HepG2 (cell line): ENCODE measurements around the gene SCAI. TPM values are rescaled to one million over a fixed set of nuclear protein-coding genes. Genes with fewer than 3 reads are reported as not detected.

ENCODE experiments used
- CENPT ChIP-seq: sonication (generic); formaldehyde crosslinking; IDR thresholded peaks from 2 replicates; pipeline ENCODE4 v1.8.0; 2022; ENCODE audit warnings: low read depth, mild to moderate bottlenecking, moderate library complexity, missing genetic modification reagents
- HMGA1 ChIP-seq: sonication (generic); formaldehyde crosslinking; conservative IDR thresholded peaks from 2 replicates; pipeline ENCODE4 v1.4.0; 2020; ENCODE audit warnings: missing genetic modification reagents
- ZEB1 ChIP-seq: IDR thresholded peaks from 2 replicates; pipeline ENCODE4 v1.6.1; 2012; ENCODE audit warnings: mild to moderate bottlenecking, low read depth, inconsistent platforms; ENCODE audit not compliant: insufficient replicate concordance
- ZMAT3 ChIP-seq: sonication (generic); formaldehyde crosslinking; conservative IDR thresholded peaks from 2 replicates; pipeline ENCODE4 v1.7.0; 2021; ENCODE audit warnings: missing genetic modification reagents
- ZNF549 ChIP-seq: sonication (generic); formaldehyde crosslinking; IDR thresholded peaks from 2 replicates; pipeline ENCODE4 v1.5.0; 2020; ENCODE audit warnings: missing genetic modification reagents
- ZNF709 ChIP-seq: sonication (generic); formaldehyde crosslinking; IDR thresholded peaks from 2 replicates; pipeline ENCODE4 v1.5.0; 2020; ENCODE audit warnings: mild to moderate bottlenecking, missing genetic modification reagents
- ZNF879 ChIP-seq: sonication (generic); formaldehyde crosslinking; IDR thresholded peaks from 2 replicates; pipeline ENCODE4 v1.8.1; 2023; ENCODE audit warnings: missing genetic modification reagents
- polyA plus RNA-seq, 8 experiments: library from polyadenylated mRNA; depleted of rRNA in 3 of 8; stranded (reverse) in 7 of 8; unstranded in 1 of 8; fragments of >200 nt; fragmentation: Illumina TruSeq in 4 of 8; extraction: Trizol in 4 of 8; gene quantifications; 2 replicates each; pipeline versions ENCODE4 v1.2.1 to v1.2.3, GENCODE V29; 2011 to 2016; ENCODE audit warnings: low read depth in 4 of 8, missing spikeins in 1 of 8, mixed read lengths in 1 of 8; ENCODE audit not compliant: insufficient read depth in 1 of 8
- total RNA-seq, 5 experiments: library from RNA; depleted of rRNA; stranded (reverse); fragments of >200 nt; fragmentation: Illumina TruSeq; extraction: Trizol; gene quantifications; 2 replicates each; pipeline ENCODE4 v1.2.3, GENCODE V29; 2016; ENCODE audit warnings: low read depth in 1 of 5
- TF ChIP-seq, protein P1 (sequence below): sonication (generic); formaldehyde crosslinking; IDR thresholded peaks from 2 replicates; pipeline ENCODE4 v1.9.0; 2021; ENCODE audit warnings: missing genetic modification reagents, borderline replicate concordance
- TF ChIP-seq, protein P2 (sequence below): IDR thresholded peaks from 2 replicates; pipeline ENCODE4 v1.6.1; 2012; ENCODE audit warnings: inconsistent platforms
- TF ChIP-seq, protein P3 (sequence below): IDR thresholded peaks from 2 replicates; pipeline ENCODE4 v1.6.1; 2012; ENCODE audit warnings: low read length, improper control_type of control experiment
- TF ChIP-seq, protein P4 (sequence below): IDR thresholded peaks from 2 replicates; pipeline ENCODE4 v1.4.0; 2020; ENCODE audit warnings: mild to moderate bottlenecking, missing genetic modification reagents
- TF ChIP-seq, protein P5 (sequence below): sonication (generic); formaldehyde crosslinking; IDR thresholded peaks from 2 replicates; pipeline ENCODE4 v1.4.0; 2020; ENCODE audit warnings: mild to moderate bottlenecking, missing genetic modification reagents
- TF ChIP-seq, protein P6 (sequence below): sonication (generic); formaldehyde crosslinking; IDR thresholded peaks from 2 replicates; pipeline ENCODE4 v1.4.0; 2020; ENCODE audit warnings: missing genetic modification reagents, mild to moderate bottlenecking, borderline replicate concordance

SCAI gene
- total and polyA plus RNA-seq, 2 of the 13 experiments (the other 11 are each of a cell fraction or from before 2014, with no cell fraction given) = 4.4 to 8.4 TPM

DNA sequence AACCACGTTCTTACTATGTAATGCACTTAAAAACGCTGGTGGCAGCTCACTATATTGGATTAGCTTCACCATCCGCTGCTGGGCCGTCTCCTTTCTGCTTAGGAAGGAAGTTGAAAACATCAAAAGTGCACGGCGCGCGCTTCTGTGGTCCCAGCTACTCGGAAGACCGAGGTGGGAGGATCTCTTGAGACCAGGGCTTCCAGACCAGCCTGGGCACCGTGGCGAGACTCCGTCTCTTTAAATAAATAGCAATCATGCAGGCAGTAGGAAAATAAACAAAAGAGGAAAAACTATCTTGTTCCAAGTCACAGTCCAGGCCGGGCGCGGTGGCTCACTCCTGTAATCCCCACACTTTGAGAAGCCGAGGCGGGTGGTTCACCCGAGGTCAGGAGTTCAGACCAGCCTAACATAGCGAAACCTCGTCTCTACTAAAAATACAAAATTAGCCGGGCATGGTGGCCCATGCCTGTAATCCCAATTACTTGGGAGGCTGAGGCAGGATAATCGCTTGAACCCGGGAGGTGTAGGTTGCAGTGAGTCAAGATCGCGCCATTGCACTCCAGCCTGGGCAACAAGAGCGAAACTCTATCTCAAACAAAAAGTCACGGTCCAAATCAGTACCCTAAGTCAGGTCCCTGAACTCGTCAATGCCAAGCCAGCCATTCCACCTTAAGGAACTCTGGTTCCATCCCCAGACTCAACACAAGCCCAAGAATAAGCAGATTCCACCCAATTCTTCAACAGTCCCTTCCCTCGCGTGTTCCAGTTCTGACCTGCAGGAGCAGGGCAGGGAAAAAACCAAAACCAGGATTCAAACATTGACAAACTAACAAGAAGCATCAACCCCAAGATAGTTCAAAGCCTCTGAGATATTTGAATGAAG lies 201.4 kb downstream of the SCAI start (continued):
- TF ChIP-seq ZEB1 (peak; percentile 55), CENPT (CRISPR knock-in tag) (no peak), ZMAT3 (0 out of 2 replicates have a peak, but pooled peaks have one; percentile 16), ZNF549 (CRISPR knock-in tag) (no peak), HMGA1 (CRISPR knock-in tag) (no peak), ZNF709 (CRISPR knock-in tag) (no peak), ZNF879 (CRISPR knock-in tag) (no peak)
- TF ChIP-seq, protein P1, sequence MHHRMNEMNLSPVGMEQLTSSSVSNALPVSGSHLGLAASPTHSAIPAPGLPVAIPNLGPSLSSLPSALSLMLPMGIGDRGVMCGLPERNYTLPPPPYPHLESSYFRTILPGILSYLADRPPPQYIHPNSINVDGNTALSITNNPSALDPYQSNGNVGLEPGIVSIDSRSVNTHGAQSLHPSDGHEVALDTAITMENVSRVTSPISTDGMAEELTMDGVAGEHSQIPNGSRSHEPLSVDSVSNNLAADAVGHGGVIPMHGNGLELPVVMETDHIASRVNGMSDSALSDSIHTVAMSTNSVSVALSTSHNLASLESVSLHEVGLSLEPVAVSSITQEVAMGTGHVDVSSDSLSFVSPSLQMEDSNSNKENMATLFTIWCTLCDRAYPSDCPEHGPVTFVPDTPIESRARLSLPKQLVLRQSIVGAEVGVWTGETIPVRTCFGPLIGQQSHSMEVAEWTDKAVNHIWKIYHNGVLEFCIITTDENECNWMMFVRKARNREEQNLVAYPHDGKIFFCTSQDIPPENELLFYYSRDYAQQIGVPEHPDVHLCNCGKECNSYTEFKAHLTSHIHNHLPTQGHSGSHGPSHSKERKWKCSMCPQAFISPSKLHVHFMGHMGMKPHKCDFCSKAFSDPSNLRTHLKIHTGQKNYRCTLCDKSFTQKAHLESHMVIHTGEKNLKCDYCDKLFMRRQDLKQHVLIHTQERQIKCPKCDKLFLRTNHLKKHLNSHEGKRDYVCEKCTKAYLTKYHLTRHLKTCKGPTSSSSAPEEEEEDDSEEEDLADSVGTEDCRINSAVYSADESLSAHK (CRISPR knock-in tag) = no peak
- TF ChIP-seq, protein P2, sequence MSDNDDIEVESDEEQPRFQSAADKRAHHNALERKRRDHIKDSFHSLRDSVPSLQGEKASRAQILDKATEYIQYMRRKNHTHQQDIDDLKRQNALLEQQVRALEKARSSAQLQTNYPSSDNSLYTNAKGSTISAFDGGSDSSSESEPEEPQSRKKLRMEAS = no peak
- TF ChIP-seq, protein P3, sequence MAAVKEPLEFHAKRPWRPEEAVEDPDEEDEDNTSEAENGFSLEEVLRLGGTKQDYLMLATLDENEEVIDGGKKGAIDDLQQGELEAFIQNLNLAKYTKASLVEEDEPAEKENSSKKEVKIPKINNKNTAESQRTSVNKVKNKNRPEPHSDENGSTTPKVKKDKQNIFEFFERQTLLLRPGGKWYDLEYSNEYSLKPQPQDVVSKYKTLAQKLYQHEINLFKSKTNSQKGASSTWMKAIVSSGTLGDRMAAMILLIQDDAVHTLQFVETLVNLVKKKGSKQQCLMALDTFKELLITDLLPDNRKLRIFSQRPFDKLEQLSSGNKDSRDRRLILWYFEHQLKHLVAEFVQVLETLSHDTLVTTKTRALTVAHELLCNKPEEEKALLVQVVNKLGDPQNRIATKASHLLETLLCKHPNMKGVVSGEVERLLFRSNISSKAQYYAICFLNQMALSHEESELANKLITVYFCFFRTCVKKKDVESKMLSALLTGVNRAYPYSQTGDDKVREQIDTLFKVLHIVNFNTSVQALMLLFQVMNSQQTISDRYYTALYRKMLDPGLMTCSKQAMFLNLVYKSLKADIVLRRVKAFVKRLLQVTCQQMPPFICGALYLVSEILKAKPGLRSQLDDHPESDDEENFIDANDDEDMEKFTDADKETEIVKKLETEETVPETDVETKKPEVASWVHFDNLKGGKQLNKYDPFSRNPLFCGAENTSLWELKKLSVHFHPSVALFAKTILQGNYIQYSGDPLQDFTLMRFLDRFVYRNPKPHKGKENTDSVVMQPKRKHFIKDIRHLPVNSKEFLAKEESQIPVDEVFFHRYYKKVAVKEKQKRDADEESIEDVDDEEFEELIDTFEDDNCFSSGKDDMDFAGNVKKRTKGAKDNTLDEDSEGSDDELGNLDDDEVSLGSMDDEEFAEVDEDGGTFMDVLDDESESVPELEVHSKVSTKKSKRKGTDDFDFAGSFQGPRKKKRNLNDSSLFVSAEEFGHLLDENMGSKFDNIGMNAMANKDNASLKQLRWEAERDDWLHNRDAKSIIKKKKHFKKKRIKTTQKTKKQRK = no peak
- TF ChIP-seq, protein P4, sequence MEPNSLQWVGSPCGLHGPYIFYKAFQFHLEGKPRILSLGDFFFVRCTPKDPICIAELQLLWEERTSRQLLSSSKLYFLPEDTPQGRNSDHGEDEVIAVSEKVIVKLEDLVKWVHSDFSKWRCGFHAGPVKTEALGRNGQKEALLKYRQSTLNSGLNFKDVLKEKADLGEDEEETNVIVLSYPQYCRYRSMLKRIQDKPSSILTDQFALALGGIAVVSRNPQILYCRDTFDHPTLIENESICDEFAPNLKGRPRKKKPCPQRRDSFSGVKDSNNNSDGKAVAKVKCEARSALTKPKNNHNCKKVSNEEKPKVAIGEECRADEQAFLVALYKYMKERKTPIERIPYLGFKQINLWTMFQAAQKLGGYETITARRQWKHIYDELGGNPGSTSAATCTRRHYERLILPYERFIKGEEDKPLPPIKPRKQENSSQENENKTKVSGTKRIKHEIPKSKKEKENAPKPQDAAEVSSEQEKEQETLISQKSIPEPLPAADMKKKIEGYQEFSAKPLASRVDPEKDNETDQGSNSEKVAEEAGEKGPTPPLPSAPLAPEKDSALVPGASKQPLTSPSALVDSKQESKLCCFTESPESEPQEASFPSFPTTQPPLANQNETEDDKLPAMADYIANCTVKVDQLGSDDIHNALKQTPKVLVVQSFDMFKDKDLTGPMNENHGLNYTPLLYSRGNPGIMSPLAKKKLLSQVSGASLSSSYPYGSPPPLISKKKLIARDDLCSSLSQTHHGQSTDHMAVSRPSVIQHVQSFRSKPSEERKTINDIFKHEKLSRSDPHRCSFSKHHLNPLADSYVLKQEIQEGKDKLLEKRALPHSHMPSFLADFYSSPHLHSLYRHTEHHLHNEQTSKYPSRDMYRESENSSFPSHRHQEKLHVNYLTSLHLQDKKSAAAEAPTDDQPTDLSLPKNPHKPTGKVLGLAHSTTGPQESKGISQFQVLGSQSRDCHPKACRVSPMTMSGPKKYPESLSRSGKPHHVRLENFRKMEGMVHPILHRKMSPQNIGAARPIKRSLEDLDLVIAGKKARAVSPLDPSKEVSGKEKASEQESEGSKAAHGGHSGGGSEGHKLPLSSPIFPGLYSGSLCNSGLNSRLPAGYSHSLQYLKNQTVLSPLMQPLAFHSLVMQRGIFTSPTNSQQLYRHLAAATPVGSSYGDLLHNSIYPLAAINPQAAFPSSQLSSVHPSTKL = no peak
- TF ChIP-seq, protein P5, sequence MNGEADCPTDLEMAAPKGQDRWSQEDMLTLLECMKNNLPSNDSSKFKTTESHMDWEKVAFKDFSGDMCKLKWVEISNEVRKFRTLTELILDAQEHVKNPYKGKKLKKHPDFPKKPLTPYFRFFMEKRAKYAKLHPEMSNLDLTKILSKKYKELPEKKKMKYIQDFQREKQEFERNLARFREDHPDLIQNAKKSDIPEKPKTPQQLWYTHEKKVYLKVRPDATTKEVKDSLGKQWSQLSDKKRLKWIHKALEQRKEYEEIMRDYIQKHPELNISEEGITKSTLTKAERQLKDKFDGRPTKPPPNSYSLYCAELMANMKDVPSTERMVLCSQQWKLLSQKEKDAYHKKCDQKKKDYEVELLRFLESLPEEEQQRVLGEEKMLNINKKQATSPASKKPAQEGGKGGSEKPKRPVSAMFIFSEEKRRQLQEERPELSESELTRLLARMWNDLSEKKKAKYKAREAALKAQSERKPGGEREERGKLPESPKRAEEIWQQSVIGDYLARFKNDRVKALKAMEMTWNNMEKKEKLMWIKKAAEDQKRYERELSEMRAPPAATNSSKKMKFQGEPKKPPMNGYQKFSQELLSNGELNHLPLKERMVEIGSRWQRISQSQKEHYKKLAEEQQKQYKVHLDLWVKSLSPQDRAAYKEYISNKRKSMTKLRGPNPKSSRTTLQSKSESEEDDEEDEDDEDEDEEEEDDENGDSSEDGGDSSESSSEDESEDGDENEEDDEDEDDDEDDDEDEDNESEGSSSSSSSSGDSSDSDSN (CRISPR knock-in tag) = no peak
- TF ChIP-seq, protein P6, sequence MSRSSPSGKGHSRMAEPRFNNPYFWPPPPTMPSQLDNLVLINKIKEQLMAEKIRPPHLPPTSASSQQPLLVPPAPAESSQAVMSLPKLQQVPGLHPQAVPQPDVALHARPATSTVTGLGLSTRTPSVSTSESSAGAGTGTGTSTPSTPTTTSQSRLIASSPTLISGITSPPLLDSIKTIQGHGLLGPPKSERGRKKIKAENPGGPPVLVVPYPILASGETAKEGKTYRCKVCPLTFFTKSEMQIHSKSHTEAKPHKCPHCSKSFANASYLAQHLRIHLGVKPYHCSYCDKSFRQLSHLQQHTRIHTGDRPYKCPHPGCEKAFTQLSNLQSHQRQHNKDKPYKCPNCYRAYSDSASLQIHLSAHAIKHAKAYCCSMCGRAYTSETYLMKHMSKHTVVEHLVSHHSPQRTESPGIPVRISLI (CRISPR knock-in tag) = no peak
